B cell (primary cell): Measurements from ENCODE around the gene SHE.

Experiments
- EZH2 ChIP-seq: IDR thresholded peaks from 2 replicates; pipeline ENCODE4 v1.6.1; 2012; ENCODE audit warnings: borderline replicate concordance, low read depth, mild to moderate bottlenecking, moderate library complexity, low read length; ENCODE audit not compliant: insufficient read depth, poor library complexity, severe bottlenecking
- TF ChIP-seq, protein P1 (sequence below): fragments of 200-600 bp; IDR thresholded peaks from one replicate; pipeline ENCODE4 v1.8.0; 2022; ENCODE audit warnings: antibody characterized with exemption, mild to moderate bottlenecking

DNA sequence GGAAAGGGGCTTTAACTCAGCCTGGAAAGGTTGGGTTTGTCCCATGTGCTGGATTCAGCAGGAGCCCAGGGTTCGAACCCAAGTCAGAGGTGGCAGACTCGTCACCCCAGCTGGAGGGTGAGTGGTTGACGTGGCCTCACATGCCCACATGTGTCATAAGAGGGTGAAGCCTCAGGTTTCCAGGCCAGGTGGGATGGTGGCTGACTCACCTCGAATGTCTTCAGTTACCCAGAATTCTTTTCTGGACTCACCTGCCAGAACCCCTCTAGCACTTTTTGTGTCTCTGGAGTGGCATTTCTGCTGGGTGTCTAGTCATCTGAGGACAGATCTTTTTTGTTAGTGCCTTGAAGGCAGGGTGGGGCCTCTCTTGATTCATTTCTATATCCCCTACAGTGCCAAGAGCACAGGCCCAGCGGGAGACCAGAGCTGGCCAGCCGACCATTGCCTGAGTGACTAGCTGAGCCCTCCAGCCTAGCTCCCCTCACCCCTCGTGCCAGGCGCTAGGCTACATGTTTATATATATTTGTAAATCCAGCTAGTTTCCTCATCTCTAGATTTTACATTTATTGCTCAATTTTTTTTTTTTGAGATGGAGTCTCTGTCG lies 68.9 kb downstream of the SHE start:
- TF ChIP-seq, protein P1, sequence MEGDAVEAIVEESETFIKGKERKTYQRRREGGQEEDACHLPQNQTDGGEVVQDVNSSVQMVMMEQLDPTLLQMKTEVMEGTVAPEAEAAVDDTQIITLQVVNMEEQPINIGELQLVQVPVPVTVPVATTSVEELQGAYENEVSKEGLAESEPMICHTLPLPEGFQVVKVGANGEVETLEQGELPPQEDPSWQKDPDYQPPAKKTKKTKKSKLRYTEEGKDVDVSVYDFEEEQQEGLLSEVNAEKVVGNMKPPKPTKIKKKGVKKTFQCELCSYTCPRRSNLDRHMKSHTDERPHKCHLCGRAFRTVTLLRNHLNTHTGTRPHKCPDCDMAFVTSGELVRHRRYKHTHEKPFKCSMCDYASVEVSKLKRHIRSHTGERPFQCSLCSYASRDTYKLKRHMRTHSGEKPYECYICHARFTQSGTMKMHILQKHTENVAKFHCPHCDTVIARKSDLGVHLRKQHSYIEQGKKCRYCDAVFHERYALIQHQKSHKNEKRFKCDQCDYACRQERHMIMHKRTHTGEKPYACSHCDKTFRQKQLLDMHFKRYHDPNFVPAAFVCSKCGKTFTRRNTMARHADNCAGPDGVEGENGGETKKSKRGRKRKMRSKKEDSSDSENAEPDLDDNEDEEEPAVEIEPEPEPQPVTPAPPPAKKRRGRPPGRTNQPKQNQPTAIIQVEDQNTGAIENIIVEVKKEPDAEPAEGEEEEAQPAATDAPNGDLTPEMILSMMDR, result no peak
- TF ChIP-seq EZH2, result no peak
